NCI-H69 (cell line): ENCODE results near the gene GPR146.
A peak's percentile ranks its signal among the peaks of the same experiment; 100 is the strongest.
"Not testable (repeated sequence)": the region's sequence is repeated elsewhere in the genome, so short reads cannot be mapped to it uniquely, and the experiment has no call there.

Experiments
- DNase-seq: peaks from one replicate; lab custom pipeline; 2025; lab: John Stamatoyannopoulos, UW

GPR146 gene

DNA sequence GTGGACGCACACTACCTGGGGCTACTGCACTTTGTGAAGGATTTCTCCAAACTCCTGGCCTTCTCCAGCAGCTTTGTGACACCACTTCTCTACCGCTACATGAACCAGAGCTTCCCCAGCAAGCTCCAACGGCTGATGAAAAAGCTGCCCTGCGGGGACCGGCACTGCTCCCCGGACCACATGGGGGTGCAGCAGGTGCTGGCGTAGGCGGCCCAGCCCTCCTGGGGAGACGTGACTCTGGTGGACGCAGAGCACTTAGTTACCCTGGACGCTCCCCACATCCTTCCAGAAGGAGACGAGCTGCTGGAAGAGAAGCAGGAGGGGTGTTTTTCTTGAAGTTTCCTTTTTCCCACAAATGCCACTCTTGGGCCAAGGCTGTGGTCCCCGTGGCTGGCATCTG lies 14.0 kb downstream of the GPR146 start:
- no peak for DNase-seq

DNA sequence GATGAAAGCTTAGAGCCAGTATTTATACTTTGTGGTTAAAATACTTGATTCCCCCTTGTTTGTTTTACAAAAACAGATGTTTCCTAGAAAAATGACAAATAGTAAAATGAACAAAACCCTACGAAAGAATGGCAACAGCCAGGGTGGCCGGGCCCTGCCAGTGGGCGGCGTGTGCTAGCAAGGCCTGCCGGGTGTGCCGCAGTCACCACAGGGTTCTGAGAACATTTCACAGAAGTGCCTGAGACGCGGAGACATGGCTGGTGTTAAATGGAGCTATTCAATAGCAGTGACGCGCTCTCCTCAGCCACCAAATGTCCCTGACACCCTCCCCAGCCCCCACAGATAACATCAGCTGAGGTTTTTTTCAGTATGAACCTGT lies 14.5 kb downstream of the GPR146 start:
- no peak for DNase-seq

DNA sequence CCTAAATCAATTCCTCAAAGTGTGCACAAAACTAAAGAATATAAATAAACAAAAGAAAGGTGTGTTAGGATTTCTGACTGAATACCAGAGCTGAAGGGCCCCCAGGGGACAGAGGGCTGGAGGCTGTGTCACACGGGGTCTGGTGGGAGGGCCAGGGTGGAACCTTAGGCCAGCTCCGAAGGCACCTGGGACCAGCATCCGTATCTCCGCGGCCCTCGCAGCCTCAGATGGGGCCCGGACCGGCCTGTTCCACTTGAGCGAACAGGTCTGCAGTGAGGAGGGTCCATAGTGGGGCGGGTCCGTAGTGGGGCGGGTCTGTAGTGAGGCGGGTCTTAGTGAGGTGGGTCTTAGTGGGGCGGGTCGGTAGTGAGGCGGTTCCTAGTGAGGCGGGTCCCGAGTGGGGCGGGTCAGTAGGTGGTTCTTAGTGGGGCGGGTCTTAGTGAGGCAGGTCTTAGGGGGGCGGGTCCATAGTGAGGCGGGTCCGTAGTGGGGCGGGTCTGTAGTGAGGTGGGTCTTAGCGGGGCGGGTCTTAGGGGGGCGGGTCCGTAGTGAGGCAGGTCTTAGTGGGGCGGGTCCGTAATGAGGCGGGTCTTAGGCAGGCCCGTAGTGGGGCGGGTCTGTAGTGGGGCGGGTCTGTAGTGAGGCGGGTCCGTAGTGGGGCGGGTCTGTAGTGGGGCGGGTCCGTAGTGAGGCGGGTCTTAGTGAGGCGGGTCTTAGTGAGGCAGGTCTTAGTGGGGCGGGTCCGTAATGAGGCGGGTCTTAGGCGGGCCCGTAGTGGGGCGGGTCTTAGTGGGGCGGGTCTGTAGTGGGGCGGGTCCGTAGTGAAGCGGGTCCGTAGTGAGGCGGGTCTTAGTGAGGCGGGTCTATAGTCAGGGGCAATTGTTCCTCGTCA lies 15.1 kb downstream of the GPR146 start:
- peak; percentile 81 for DNase-seq

DNA sequence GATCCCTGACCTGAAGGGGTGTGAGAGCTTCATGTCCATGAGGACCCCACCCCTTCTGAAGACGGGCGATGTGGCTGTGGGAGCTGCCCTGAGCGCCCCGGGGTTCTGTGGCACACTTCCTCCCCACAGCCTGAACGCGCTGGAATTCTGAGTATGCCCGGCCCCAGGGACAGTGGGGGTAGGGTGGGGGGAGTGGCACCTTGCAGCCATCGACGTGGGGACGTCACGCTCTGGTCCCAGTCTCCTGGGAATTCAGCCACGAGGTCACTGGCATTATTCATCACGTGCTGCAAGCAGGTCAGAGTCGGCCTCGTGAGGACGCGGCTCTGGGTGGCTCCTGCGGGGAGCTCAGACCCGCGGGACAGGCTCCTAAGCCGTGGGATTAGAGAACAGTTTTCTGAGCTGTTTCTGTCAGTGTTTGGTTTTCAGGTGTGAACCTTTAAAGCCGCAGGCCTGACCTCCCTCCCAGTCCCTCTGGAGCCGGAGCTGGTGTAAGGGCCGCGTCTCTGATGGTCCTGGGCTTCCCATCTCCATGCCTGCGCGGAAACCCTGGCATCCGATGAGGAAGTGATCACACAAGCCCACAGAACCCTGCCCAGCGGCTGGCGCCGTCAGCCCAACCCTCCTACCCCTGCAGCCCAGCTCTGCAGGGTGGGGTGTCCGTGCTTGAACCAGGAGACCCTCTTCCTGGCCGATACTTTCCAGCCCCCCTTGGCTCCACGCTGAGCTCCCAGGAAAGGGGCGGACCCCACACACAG lies 16.1 kb downstream of the GPR146 start:
- DNase-seq: no peak

DNA sequence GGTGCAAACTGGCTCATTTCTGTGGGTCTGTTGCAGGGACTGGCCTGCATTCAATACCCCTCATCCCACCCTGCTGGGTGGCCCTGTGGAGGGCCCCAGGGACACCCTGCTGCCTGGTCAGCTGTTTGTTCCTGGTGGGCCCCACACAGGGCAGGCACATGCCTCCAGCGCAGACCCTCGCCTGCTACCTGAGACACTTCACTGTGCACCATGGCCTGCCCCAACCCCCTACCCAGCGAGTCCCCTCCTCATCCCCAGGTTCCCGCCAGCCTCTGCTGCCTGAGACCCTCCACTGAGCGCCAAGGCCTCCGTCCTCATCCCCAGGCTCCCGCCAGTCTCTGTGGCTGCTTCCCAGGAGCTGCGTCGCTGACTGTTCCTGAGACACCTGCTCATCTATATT lies 16.8 kb downstream of the GPR146 start:
- no peak for DNase-seq

DNA sequence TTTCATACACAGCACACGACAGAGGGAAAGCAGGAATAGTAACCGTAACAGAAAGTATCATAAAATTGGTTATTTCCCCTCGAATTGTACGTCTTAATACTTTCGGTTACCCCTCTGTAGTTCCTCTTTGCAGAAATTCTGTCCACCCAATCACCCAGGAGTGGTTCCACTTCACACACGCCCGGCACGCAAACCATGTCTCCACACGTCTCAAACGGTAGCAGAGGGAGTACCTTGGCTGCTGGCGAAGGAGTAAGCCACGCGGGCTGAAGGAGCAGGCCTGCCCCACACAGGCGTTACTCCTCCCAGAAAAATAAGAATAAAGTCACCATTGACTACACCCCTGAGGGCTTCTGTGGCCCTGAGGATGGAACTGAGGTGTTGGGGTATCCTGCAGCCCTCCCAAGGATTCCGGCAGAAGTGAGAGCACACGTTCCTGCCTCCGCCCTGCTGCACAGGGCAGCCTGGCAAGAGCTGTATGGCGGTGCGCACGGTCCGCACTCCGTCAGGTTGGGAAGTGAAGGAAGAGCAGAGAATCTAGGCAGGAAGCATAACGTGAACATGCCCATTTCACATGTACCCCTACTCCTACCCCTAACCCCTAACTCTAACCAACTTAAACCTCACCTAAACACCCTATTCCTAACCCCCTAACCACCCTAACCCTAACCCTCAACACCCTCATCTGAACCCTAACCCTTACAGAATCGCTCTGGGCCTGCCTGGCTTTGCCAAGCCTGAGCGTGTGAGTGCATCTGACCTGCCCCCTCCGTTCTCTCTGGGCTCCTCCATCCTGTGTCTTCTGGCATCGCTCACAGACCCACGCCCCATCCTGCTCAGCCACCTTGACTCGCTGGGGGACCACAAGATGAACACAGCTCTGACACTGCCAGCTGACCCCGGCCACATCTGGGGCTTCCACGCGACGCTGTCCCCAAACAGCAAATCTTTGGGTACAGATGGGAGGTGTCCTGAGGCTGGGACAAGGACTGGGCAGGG lies 18.2 kb downstream of the GPR146 start:
- no peak for DNase-seq

DNA sequence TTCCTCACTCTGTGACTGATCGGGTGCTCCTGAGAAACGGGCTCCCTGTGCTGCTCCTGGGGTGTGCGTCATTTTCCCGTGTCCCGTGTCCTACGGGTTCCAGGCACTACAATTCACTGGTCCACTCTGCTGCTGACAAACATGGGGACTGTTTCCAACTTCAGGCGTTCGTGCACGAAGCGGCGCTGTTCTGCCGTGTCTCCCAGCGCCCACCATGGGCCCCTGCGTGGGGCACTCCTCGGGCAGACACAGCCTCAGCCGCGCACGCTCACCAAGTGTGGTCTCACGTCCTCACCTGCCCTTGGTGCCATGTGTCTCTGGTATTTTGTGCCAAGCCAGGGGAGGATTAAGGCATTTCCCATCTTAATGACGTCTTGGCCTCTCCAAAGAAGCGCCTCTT lies 19.0 kb downstream of the GPR146 start:
- no peak for DNase-seq

DNA sequence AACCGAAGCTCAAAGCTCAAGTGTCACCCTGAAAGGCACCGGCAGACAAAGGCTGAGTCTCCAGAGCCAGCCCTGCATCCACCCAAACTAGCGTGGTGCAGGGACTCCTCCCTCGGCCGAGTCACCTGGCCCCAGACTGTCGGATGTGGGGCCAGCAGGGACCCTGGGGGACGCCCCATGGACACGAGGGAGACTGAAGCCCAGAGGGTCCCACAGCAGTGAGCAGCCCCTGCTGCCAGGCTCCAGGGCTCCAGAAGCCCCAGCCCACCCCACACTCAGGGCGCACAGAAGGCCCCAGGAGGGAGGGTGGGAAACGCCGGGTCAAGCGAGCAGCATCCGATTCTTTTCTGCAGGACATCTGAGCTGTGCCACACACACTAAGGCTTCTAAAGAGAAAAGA lies 20.2 kb downstream of the GPR146 start:
- no peak for DNase-seq

DNA sequence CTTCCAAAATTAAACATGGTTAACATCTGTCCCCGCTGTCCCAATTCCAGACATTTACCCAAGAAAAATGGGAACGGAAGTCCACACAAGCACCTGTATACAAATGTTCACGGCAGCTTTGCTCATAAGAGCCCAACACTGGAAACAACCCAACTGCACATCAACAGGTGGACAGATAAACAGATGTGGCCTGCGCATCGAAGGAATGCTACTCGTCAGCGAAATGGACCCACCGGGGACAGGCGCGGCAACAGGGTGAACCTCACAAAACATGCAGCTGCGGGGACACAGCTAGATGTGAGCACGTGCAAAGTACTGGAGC lies 20.9 kb downstream of the GPR146 start:
- DNase-seq: no peak

DNA sequence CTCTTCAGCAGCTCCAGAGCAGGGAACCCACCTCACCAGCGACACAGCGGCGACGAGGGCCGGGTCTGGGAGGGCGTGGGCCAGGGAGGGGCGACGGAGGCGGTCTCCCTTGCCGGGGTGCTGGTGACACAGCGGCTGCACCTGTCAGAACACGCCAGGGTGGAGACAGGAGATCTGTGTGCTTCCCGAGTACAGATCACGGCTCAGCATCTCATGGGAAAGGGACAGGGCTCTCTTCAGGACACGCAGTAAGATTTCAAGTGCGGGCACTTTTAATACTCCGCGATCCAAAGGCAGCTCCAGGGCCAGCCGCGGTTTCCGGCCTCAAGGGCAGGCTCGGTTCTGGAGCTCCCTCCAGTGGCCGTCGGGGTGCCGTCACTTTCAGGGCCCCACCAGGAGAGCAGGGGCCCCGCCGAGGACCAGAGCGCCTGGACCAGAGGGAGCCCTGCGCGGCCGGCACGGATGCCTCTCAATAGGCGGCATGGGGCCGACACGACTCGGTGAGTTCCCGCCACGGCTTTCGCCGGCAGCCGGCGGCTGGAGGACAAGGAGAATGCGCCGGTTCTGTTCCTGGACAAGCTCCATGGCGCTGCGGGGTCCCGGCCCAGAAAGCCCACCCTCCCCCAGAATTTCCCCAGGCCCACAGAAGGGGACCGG lies 21.4 kb downstream of the GPR146 start:
- DNase-seq: peak; percentile 75

DNA sequence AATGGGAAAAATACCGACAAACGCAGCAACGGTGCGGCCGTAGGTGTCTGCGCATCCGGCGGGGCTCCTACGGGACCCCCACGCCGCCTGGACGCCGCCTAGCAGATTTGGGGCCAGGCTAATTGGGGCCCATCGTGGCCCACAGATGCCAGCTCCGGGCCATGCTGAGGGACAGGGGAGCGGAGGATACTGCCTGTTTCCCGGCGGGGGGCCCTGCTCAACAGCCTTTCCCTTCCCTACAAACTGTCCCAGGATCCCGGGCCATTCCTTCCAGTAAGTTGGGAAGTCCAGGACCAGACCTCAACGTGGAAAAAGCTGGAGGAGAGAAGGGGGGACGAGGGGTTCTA lies 21.9 kb downstream of the GPR146 start:
- no peak for DNase-seq

DNA sequence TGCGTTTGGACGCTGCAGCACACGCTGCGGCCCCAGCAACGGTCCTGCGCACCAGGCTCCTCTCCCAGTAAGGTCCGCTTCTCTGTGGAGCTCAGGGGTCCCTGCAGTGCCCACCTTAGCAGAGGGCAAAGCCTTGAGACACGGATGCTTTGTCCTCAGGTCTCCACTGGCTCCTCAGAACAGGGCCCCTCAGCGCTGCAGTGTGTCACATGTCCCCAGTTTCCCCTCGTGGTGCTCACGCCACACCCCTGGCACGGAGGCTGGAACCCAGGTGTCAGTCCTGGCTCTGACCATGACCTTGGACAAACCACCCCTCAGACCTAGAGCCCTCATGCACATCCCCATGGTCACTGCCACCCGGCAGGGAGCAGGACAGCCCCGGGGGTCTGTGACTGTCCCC lies 23.7 kb downstream of the GPR146 start:
- no peak for DNase-seq

DNA sequence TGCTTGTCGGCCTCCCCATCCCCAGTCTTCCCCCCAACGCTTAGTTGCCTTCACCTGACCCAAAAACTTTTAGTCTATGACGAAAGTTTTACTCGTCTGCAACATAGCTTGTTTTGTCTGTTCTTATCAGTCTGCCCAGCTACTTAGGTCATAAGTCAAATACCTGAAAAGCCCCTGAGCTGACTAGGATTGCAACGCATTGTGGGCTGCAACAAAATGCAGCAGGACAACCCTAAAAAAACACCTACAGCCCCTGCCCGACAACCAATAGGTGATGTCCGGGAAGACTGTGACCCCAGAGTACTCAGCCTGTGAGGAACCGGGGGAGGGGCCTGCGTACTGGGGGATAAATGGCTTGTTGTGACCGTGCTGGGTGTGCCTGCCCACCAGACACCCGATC lies 24.3 kb downstream of the GPR146 start:
- no peak for DNase-seq

DNA sequence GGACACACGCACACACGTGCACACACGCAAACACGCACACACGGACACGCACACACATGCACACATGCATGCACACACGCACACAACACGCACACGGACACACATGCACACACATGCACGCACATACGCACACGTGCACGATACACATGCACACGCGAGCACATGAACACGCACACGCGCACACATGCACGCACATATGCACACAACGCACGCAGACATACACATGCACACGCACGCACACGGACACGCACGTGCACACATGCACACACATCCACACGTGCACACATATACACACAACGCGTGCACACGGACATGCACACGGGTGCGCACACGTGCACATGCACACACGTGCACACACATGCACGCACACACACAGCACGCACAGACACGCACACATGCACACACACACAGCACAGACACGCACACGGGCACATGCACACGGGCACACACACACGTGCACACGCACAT lies 26.2 kb downstream of the GPR146 start:
- no peak for DNase-seq

DNA sequence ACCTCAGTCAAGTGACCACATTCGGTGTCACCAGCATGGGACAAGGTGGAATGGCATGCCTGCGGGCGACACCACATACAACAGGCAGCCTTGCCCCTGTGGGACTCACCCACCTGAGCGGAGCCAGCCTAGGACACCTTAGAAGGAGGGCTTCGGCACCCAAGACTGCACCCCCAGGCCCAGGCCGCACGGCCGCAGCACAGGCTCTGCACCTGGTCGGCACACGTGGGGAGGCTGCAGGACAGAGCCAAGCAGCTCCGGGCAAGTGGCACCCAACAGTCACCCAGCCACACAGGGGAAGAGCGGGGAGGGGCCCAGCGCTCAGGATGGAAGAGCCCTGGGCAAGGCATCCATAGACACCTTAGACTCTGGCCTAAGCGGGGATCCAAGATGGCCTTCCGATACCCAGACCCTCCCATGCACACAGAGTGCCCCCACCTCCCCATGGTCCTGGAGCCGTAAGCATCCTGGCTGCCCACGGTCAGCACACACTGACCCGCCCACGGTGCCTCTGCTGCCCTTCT lies 27.4 kb downstream of the GPR146 start:
- DNase-seq: no peak

DNA sequence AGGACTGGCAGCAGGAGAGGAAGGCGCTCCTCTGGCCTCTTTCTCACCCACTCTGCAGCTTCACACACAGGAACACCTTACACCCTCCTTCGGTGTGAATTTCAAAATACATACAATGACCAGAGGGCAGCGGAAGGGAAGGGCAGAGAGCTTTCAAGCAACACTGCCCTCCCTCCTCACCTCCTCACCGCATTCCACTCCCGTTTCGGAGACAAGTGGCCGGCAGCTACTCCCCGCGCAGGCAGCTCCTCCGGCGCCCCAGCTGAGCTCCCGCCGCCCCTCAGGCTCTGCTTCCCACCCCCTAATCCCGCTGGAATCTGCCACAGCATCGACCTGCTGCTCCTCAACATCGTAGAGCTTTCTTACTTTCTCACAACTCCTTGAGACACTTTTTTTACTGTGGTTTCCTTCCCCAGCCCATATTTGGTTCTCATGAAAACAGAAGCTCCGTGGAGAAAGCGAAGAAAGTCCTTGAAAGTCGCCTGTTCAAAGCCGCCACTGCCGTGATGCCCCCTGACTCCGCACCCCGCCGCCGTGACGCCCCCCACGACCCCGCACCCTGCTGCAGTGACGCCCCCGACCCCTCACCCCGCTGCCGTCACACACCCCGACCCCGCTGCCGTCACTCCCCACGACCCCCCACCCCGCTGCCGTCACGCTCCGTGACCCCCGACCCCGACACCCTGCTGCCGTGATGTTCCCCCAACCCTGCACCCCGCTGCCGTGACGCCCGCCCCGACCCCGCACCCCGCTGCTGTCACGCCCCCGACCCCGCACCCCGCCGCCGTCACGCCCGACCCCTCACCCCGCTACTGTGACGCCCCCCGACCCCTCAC lies 29.0 kb downstream of the GPR146 start:
- DNase-seq: no peak

DNA sequence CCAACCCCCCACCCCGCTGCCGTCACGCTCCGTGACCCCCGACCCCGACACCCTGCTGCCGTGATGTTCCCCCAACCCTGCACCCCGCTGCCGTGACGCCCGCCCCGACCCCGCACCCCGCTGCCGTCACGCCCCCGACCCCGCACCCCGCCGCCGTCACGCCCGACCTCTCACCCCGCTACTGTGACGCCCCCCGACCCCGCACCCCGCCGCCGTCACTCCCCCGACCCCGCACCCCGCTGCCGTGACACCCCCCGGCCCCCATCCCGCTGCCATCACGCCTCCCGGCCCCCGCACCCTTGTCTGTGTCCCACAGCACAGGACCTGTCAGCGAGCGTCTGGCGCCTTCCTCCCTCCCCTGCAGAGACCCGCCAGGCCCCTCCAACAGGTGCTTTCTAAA lies 29.7 kb downstream of the GPR146 start:
- DNase-seq: not testable (repeated sequence)

DNA sequence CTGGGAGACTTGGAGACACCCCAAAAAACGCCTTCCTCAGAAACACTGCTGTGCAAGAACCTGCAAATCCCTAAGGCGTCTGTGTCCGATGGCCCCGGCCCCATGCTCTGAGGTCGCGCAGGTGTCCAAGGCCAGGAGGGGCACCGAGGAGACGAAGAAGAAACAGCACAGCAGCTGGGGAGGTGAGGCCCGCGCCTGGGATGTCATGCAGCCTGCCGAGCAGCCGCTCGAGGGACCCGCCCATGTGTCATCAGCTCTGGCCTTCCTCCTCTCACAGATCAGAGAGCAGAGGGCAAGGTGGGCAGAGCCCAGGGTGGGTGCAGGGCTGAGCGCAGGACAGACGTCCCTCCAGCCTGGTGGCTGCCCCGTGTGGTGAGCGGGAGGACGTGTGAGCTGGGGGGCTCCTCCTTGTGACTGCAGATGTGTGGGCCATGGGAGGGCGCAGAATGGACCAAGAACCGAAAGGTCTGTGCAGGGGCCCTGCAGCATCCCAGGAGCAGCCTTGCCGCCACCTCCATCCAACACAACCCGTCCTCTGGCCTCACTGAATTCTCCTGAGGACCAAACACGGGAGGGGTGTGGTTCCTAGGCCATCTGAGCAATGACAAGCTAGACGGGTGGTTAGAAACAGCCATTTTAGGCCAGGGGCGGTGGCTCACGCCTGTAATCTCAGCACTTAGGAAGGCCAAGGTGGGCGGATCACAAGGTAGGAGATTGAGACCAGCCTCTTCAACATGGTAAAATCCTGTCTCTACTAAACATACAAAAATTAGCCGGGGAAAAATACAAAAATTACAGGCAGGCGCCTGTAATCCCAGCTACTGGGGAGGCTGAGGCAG lies 30.5 kb downstream of the GPR146 start:
- no peak for DNase-seq

DNA sequence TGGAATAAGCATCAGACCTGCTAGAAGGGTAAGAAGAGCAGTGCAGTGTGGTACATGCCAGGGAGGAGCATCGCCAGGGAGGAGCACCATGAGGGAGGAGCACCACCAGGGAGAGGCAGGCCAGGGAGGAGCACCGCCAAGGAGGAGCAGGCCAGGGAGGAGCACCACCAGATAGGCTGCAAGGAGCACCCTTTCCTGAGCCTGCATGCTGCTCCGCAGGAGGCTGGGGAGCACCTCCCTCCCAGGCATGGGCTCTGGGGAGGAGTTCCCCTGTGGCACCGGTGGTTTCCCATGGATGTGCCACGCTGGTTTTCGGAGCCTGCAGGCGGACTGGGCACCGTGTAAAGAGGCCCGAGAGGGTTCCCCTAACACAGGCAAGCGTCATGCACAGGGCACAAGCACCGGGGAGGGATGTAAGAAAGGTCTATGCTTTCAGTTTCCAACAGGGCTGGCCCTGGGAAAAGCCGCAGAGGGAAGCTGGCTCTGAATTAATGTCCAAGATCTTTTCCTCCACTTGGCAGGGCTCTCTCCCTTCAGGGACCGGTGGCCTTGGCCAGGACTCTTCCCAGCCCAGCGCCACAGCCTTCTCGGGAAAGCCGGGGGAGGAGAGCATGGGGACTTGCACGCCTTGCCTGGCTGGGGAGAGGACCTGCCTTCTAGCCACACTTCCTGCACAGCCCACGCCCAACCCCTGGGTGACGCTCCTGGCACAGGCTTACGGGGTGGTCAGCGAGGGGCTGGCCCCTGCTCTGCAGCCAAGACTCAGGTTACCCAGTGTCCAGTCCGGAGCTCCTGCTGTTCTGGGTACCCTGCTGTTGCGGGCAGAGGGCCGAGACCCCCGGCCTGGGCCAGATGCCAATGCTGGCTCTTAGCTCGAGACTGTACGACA lies 32.1 kb downstream of the GPR146 start:
- no peak for DNase-seq
